Sigmoid colon (tissue), 4 donors: ENCODE measurements around the gene IL36G.

Experiments
- EP300 ChIP-seq, 4 donors: sonication (generic); formaldehyde crosslinking; IDR thresholded peaks; one replicate each; pipeline ENCODE4 v1.6.1; 2017; ENCODE audit warnings: antibody characterized with exemption in 4 of 4
- POLR2AphosphoS5 ChIP-seq, 4 donors: sonication (generic); formaldehyde crosslinking; IDR thresholded peaks; one replicate each; pipeline ENCODE4 v1.6.1; 2017; ENCODE audit warnings: antibody characterized with exemption in 4 of 4
- TF ChIP-seq, protein P1 (sequence below), 4 experiments: fragments of 450-650 bp in 3 of 4; fragments of 200-600 bp in 1 of 4; IDR thresholded peaks; one replicate each; pipeline ENCODE4 v1.5.1; 2016 to 2019; ENCODE audit warnings: antibody characterized with exemption in 4 of 4, mild to moderate bottlenecking in 3 of 4, moderate library complexity in 2 of 4

DNA sequence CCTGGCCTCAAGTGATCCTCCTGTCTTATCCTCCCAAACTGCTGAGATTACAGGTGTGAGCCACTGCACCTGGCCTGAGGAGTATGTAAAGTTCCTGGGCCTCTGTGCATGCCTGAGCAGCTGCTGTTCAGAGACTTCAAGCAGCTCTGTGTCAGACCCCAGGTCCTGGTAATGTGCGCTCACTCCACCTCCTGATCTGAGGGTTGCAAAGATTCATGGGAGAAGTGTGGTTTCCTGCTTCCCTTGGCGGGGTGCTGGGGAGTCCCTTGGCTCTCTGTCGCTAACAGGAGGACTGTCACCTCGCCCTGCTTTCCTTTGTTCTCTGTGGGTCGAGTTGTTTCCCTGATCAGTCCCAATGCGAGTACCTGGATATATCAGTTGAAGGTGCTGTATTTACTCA, 18.8 kb downstream of the IL36G start:
- TF ChIP-seq, protein P1, sequence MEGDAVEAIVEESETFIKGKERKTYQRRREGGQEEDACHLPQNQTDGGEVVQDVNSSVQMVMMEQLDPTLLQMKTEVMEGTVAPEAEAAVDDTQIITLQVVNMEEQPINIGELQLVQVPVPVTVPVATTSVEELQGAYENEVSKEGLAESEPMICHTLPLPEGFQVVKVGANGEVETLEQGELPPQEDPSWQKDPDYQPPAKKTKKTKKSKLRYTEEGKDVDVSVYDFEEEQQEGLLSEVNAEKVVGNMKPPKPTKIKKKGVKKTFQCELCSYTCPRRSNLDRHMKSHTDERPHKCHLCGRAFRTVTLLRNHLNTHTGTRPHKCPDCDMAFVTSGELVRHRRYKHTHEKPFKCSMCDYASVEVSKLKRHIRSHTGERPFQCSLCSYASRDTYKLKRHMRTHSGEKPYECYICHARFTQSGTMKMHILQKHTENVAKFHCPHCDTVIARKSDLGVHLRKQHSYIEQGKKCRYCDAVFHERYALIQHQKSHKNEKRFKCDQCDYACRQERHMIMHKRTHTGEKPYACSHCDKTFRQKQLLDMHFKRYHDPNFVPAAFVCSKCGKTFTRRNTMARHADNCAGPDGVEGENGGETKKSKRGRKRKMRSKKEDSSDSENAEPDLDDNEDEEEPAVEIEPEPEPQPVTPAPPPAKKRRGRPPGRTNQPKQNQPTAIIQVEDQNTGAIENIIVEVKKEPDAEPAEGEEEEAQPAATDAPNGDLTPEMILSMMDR (IDR thresholded peaks at IDR 0.05), result no peak
- TF ChIP-seq POLR2AphosphoS5 (IDR thresholded peaks at IDR 0.05) (no peak), EP300 (IDR thresholded peaks at IDR 0.05) (no peak)
